Mesothelial cell of epicardium (in vitro differentiated cells): ENCODE results near the gene GFRA1. TPM values are rescaled to one million over a fixed set of nuclear protein-coding genes. Genes with fewer than 3 reads are reported as not detected.
A peak's percentile ranks its signal among the peaks of the same experiment; 100 is the strongest.

Experiments used
- DNase-seq, 2 experiments: peaks; one replicate each; pipeline ENCODE4 v3.0.0; 2021; ENCODE audit warnings: low spot score in 2 of 2; ENCODE audit not compliant: unreplicated experiment in 2 of 2
- H3K27ac Mint-ChIP-seq: 2 replicates; pipeline ENCODE4 v1.8.0; 2021; ENCODE audit warnings: mixed read lengths
- H3K27me3 Mint-ChIP-seq: 2 replicates; pipeline ENCODE4 v1.8.0; 2021; ENCODE audit warnings: low read depth, mixed read lengths
- H3K36me3 Mint-ChIP-seq: 2 replicates; pipeline ENCODE4 v1.8.0; 2021; ENCODE audit warnings: mixed read lengths
- H3K4me1 Mint-ChIP-seq: 2 replicates; pipeline ENCODE4 v1.8.0; 2021; ENCODE audit warnings: mixed read lengths
- H3K4me3 Mint-ChIP-seq: 2 replicates; pipeline ENCODE4 v1.8.0; 2021; ENCODE audit warnings: mild to moderate bottlenecking, moderate library complexity, mixed read lengths
- H3K9me3 Mint-ChIP-seq: 2 replicates; pipeline ENCODE4 v1.8.0; 2021; ENCODE audit warnings: mixed read lengths
- CTCF ChIP-seq: fragments of 200-600 bp; sonication (generic); IDR thresholded peaks from one replicate; pipeline ENCODE4 v1.5.0; 2021; ENCODE audit warnings: antibody characterized with exemption; ENCODE audit not compliant: unreplicated experiment
- total RNA-seq: library from RNA; stranded (reverse); gene quantifications from 3 replicates; pipeline ENCODE4 v1.2.1, GENCODE V29; 2021

The GFRA1 gene
- total RNA-seq, 1 donor from 2014 or later: 40.8 TPM

GRCh38 chr10:116278846-116279245, 5.8 kb upstream of the GFRA1 start:
- DNase-seq: no peak
- peaks cover 13% of the 10 kb centered on the region for H3K27me3 Mint-ChIP-seq
- H3K4me1 Mint-ChIP-seq: peaks cover 24% of the 10 kb centered on the region
- no peak overlapping the region for H3K27ac Mint-ChIP-seq
- no peak overlapping the region for H3K4me3 Mint-ChIP-seq
- no peak for TF ChIP-seq CTCF
- no peaks in the 10 kb centered on the region for H3K9me3 Mint-ChIP-seq
- no peaks in the 10 kb centered on the region for H3K36me3 Mint-ChIP-seq

GRCh38 chr10:116276981-116277380, 4.0 kb upstream of the GFRA1 start:
- Mint-ChIP-seq H3K4me1 (peaks cover 24% of the 10 kb centered on the region), H3K4me3 (no peak overlapping the region), H3K27me3 (peaks cover 14% of the 10 kb centered on the region), H3K36me3 (no peaks in the 10 kb centered on the region), H3K9me3 (no peaks in the 10 kb centered on the region), H3K27ac (no peak overlapping the region)
- TF ChIP-seq CTCF: no peak
- no peak for DNase-seq

- peaks cover 26% of the 10 kb centered on the region for H3K27me3 Mint-ChIP-seq
- H3K27ac Mint-ChIP-seq: peak overlapping the region; percentile 63
- no peaks in the 10 kb centered on the region for H3K36me3 Mint-ChIP-seq
- no peaks in the 10 kb centered on the region for H3K9me3 Mint-ChIP-seq
- TF ChIP-seq CTCF: no peak
- H3K4me1 Mint-ChIP-seq: peaks cover 24% of the 10 kb centered on the region
- peak overlapping the region; percentile 82 for H3K4me3 Mint-ChIP-seq
- DNase-seq: peak in 1 of 2 experiments; percentile 52
These were observed 1.3 kb upstream of the GFRA1 start for GRCh38 chr10:116274064-116274904.

- Mint-ChIP-seq H3K4me1 (peaks cover 20% of the 10 kb centered on the region), H3K9me3 (no peaks in the 10 kb centered on the region), H3K27ac (no peak overlapping the region), H3K36me3 (peaks cover 2% of the 10 kb centered on the region), H3K4me3 (peak overlapping the region; percentile 82), H3K27me3 (peaks cover 26% of the 10 kb centered on the region)
- peak in 1 of 2 experiments; percentile 55 for DNase-seq
- no peak for TF ChIP-seq CTCF
These were observed 1.2 kb downstream of the GFRA1 start for GRCh38 chr10:116271593-116272439.

- no peak overlapping the region for H3K27ac Mint-ChIP-seq
- peak in 1 of 2 experiments; percentile 53 for DNase-seq
- H3K4me3 Mint-ChIP-seq: peak overlapping the region; percentile 82
These were observed 2.0 kb downstream of the GFRA1 start for GRCh38 chr10:116270771-116271592.

More at GRCh38 chr10:116270771-116271592, 2.0 kb downstream of the GFRA1 start:
- no peak for TF ChIP-seq CTCF
- Mint-ChIP-seq H3K27me3 (peaks cover 24% of the 10 kb centered on the region), H3K4me1 (peaks cover 20% of the 10 kb centered on the region), H3K36me3 (peaks cover 2% of the 10 kb centered on the region), H3K9me3 (no peaks in the 10 kb centered on the region)
